B cell (primary cell): ENCODE results near the gene TOP2A. TPM values are rescaled to one million over a fixed set of nuclear protein-coding genes. Genes with fewer than 3 reads are reported as not detected.

ENCODE experiments used
- ATAC-seq: fragments of 200-7000 bp; cut with Tn5 transposase; one replicate; pipeline ENCODE4 v1.10.0; 2021; ENCODE audit warnings: low read depth, mild to moderate bottlenecking, moderate number of reproducible peaks, moderate library complexity
- CTCF ChIA-PET: fragments of 350-600 bp; sonication (Branson Sonifier 250); formaldehyde crosslinking; loops from one replicate; lab custom pipeline; 2021; ENCODE audit warnings: antibody characterized with exemption, inconsistent platforms; lab: Charles Lee
- POLR2A ChIA-PET: fragments of 350-600 bp; sonication (Branson Sonifier 250); formaldehyde crosslinking; loops from one replicate; lab custom pipeline; 2021; ENCODE audit warnings: antibody characterized with exemption; lab: Charles Lee
- DNase-seq: peaks from one replicate; pipeline ENCODE4 v3.0.0; 2013
- H2AFZ ChIP-seq: 2 replicates; pipeline ENCODE4 v1.6.1; 2012; ENCODE audit warnings: mild to moderate bottlenecking, low read depth, low read length; ENCODE audit not compliant: insufficient read depth, poor library complexity, severe bottlenecking
- H3K27ac ChIP-seq, 2 donors: 1 replicate in 1 of 2; 2 replicates in 1 of 2; pipeline ENCODE4 v1.5.1; 2012 to 2013; ENCODE audit warnings: low read length in 2 of 2, mild to moderate bottlenecking in 2 of 2, moderate library complexity in 1 of 2
- H3K27me3 ChIP-seq, 4 experiments: fragments of 200-600 bp in 1 of 4; sonication (generic) in 1 of 4; replicated peaks in 1 of 4; 1 replicate in 2 of 4; 2 replicates in 2 of 4; pipeline versions ENCODE4 v1.6.1 to v1.7.0; 2013 to 2016; ENCODE audit warnings: low read length in 3 of 4, mild to moderate bottlenecking in 2 of 4, mixed read lengths in 1 of 4, moderate library complexity in 1 of 4; ENCODE audit not compliant: insufficient read depth in 4 of 4, control insufficient read depth in 3 of 4; ENCODE audit errors: control extremely low read depth in 1 of 4
- H3K36me3 ChIP-seq, 2 experiments: replicated peaks in 1 of 2; 1 replicate in 1 of 2; 2 replicates in 1 of 2; pipeline versions ENCODE4 v1.6.1 to v1.7.1; 2013; ENCODE audit warnings: low read length in 1 of 2; ENCODE audit not compliant: insufficient read depth in 2 of 2, control insufficient read depth in 1 of 2; ENCODE audit errors: control extremely low read depth in 1 of 2, extremely low read depth in 1 of 2
- H3K4me1 ChIP-seq, 2 donors: fragments of 200-600 bp in 1 of 2; sonication (generic) in 1 of 2; 1 replicate in 1 of 2; 2 replicates in 1 of 2; pipeline versions ENCODE4 v1.5.1 to v1.6.1; 2013 to 2017; ENCODE audit warnings: low read length in 2 of 2; ENCODE audit not compliant: control insufficient read depth in 2 of 2, insufficient read depth in 2 of 2
- H3K4me2 ChIP-seq: replicated peaks from 2 replicates; pipeline ENCODE3; 2012; ENCODE audit warnings: mild to moderate bottlenecking, low read depth, low read length; ENCODE audit not compliant: poor library complexity, severe bottlenecking
- H3K4me3 ChIP-seq, 5 experiments: fragments of 200-600 bp in 1 of 5; sonication (generic) in 1 of 5; 1 replicate in 3 of 5; 2 replicates in 2 of 5; pipeline versions ENCODE4 v1.5.1 to v1.7.0; 2011 to 2016; ENCODE audit warnings: low read length in 4 of 5, mild to moderate bottlenecking in 4 of 5, low read depth in 2 of 5, control low read depth in 1 of 5, moderate library complexity in 1 of 5; ENCODE audit not compliant: insufficient read depth in 1 of 5; ENCODE audit errors: control extremely low read depth in 1 of 5, extremely low read depth in 1 of 5
- H3K79me2 ChIP-seq: fragments of 200-600 bp; sonication (generic); one replicate; pipeline ENCODE4 v1.6.0; 2016; ENCODE audit warnings: low read length; ENCODE audit not compliant: control insufficient read depth, insufficient read depth
- H3K9ac ChIP-seq: fragments of 200-600 bp; sonication (generic); 2 replicates; pipeline ENCODE4 v1.6.1; 2017; ENCODE audit warnings: mild to moderate bottlenecking, low read length, moderate library complexity
- H3K9me3 ChIP-seq, 3 donors: one replicate each; pipeline versions ENCODE4 v1.6.1 to v1.7.1; 2013; ENCODE audit warnings: low read length in 2 of 3; ENCODE audit not compliant: control insufficient read depth in 2 of 3, insufficient read depth in 1 of 3; ENCODE audit errors: control extremely low read depth in 1 of 3
- H4K20me1 ChIP-seq: 2 replicates; pipeline ENCODE4 v1.6.0; 2012; ENCODE audit warnings: mild to moderate bottlenecking, low read length; ENCODE audit not compliant: insufficient read depth, control insufficient read depth, poor library complexity, severe bottlenecking
- H3K27ac Mint-ChIP-seq: one replicate; pipeline ENCODE4 v1.8.0; 2021; ENCODE audit warnings: mixed read lengths
- H3K27me3 Mint-ChIP-seq: one replicate; pipeline ENCODE4 v1.8.0; 2021; ENCODE audit warnings: mixed read lengths
- H3K4me1 Mint-ChIP-seq: one replicate; pipeline ENCODE4 v1.8.0; 2021; ENCODE audit warnings: mixed read lengths
- H3K4me3 Mint-ChIP-seq: one replicate; pipeline ENCODE4 v1.8.0; 2021; ENCODE audit warnings: mixed read lengths
- H3K9me3 Mint-ChIP-seq: one replicate; pipeline ENCODE4 v1.8.0; 2022; ENCODE audit warnings: mixed read lengths; ENCODE audit not compliant: insufficient read depth
- CTCF ChIP-seq: fragments of 200-600 bp; IDR thresholded peaks from one replicate; pipeline ENCODE4 v1.8.0; 2022; ENCODE audit warnings: antibody characterized with exemption, mild to moderate bottlenecking
- EZH2 ChIP-seq: IDR thresholded peaks from 2 replicates; pipeline ENCODE4 v1.6.1; 2012; ENCODE audit warnings: borderline replicate concordance, low read depth, mild to moderate bottlenecking, moderate library complexity, low read length; ENCODE audit not compliant: insufficient read depth, poor library complexity, severe bottlenecking
- WGBS: methylation state at CpG from one replicate; pipeline ENCODE4 v1.1.5; 2013; ENCODE audit warnings: missing lambda C conversion rate; ENCODE audit not compliant: insufficient coverage; 5-methylcytosine and 5-hydroxymethylcytosine counted together
- intact Hi-C: fragments of 100-400 bp; cut with micrococcal nuclease; formaldehyde crosslinking; loops from one replicate; pipeline ENCODE4 v1.10.0; 2022
- polyA plus RNA-seq: library from polyadenylated mRNA; depleted of rRNA; stranded (reverse); fragments of >200 nt; gene quantifications from 2 replicates; pipeline ENCODE4 v1.2.3, GENCODE V29; 2012
- total RNA-seq, 2 donors: library from RNA; stranded (reverse); fragments of 120-200 nt in 1 of 2; gene quantifications; 1 replicate in 1 of 2; 2 replicates in 1 of 2; pipeline versions ENCODE4 v1.2.3 to v1.2.4, GENCODE V29; 2013 to 2022

TOP2A gene
- total and polyA plus RNA-seq, 2 donors (not counting 1 experiment from before 2014, with no cell fraction given): 0.36 to 3.1 TPM

GRCh38 chr17:40352779-40353394 is 64.8 kb downstream of the TOP2A start:
- no peak overlapping the region for H3K4me2 ChIP-seq
- H3K36me3 ChIP-seq: peaks cover 0 to 52% of the 10 kb centered on the region in 2 experiments
- TF ChIP-seq CTCF (no peak), EZH2 (no peak)
- Mint-ChIP-seq H3K27ac (peak overlapping the region; percentile 64), H3K9me3 (no peaks in the 10 kb centered on the region), H3K27me3 (no peaks in the 10 kb centered on the region), H3K4me1 (peaks cover 47% of the 10 kb centered on the region), H3K4me3 (peak overlapping the region; percentile 15)
- H3K4me1 ChIP-seq: peaks cover 24 to 42% of the 10 kb centered on the region in 2 donors
- no peaks in the 10 kb centered on the region for H3K9me3 ChIP-seq
- DNase-seq: peak; percentile 62
- no peak overlapping the region for H3K4me3 ChIP-seq
- no peaks in the 10 kb centered on the region for H3K27me3 ChIP-seq
- WGBS: 58% methylated on average over 7 of the region's 9 CpGs
- ChIA-PET CTCF (interaction anchor here (1.0 to 15.9 kb wide), 11 partner anchors 8 to 180 kb away, joined by 3 to 871 read pairs (median 16); partner anchors contain the start of genes CDC6, GJD3 and RARA), POLR2A (interaction anchor here (0.7 to 1.7 kb wide), 2 partner anchors 10 to 30 kb away, joined by 3 to 4 read pairs; no protein-coding TSS in a partner anchor)
- ATAC-seq: peak; percentile 48
- H3K79me2 ChIP-seq: peaks cover 8% of the 10 kb centered on the region
- H4K20me1 ChIP-seq: peaks cover 44% of the 10 kb centered on the region
- no peak overlapping the region for H3K27ac ChIP-seq
- intact Hi-C loops: no loop called here
- H3K9ac ChIP-seq: no peak overlapping the region
- H2AFZ ChIP-seq: no peak overlapping the region

GRCh38 chr17:40352237-40352778 is 65.4 kb downstream of the TOP2A start:
- Mint-ChIP-seq H3K9me3 (no peaks in the 10 kb centered on the region), H3K4me1 (peaks cover 53% of the 10 kb centered on the region), H3K27me3 (no peaks in the 10 kb centered on the region), H3K4me3 (no peak overlapping the region), H3K27ac (peak overlapping the region; percentile 64)
- peaks cover 45% of the 10 kb centered on the region for H4K20me1 ChIP-seq
- H3K4me2 ChIP-seq: peak overlapping the region; percentile 23
- H3K4me3 ChIP-seq: no peak overlapping the region
- no peak for ATAC-seq
- H2AFZ ChIP-seq: no peak overlapping the region
- H3K27me3 ChIP-seq: no peaks in the 10 kb centered on the region
- H3K27ac ChIP-seq: peak overlapping the region in 1 of 2 donors; percentile 19
- CTCF ChIA-PET: interaction anchor here (1.0 to 15.9 kb wide), 12 partner anchors 9 to 181 kb away, joined by 3 to 871 read pairs (median 4); partner anchors contain the start of genes CDC6 and RARA
- no peak overlapping the region for H3K9ac ChIP-seq
- peaks cover 10% of the 10 kb centered on the region for H3K79me2 ChIP-seq
- POLR2A ChIA-PET: interaction anchor here (1.7 kb wide), 1 partner anchor 30 kb away, joined by 4 read pairs; no protein-coding TSS in a partner anchor
- peak; percentile 34 for DNase-seq
- intact Hi-C loops: no loop called here
- peaks cover 0 to 52% of the 10 kb centered on the region in 2 experiments for H3K36me3 ChIP-seq
- TF ChIP-seq CTCF (no peak), EZH2 (no peak)
- H3K9me3 ChIP-seq: no peaks in the 10 kb centered on the region
- peaks cover 29 to 48% of the 10 kb centered on the region in 2 donors for H3K4me1 ChIP-seq
- WGBS: 94% methylated on average over 7 of the region's 7 CpGs
